H9 (cell line): Measurements from ENCODE around the gene ELMO2. TPM values are rescaled to one million over a fixed set of nuclear protein-coding genes. Genes with fewer than 3 reads are reported as not detected.

Experiments used
- DNase-seq: peaks from one replicate; pipeline ENCODE4 v3.0.0-alpha.2; 2017
- H2AFZ ChIP-seq: one replicate; pipeline ENCODE4 v1.6.1; 2013; ENCODE audit warnings: mild to moderate bottlenecking, low read length, control low read depth, moderate library complexity
- H2AK5ac ChIP-seq: 2 replicates; pipeline ENCODE4 v1.6.1; 2013; ENCODE audit warnings: low read length, control low read depth, mixed read lengths; ENCODE audit not compliant: insufficient read length
- H2BK120ac ChIP-seq: one replicate; pipeline ENCODE4 v1.6.1; 2013; ENCODE audit warnings: low read depth, mild to moderate bottlenecking, low read length, control low read depth, inconsistent platforms; ENCODE audit not compliant: poor library complexity, severe bottlenecking
- H2BK12ac ChIP-seq: 2 replicates; pipeline ENCODE4 v1.6.1; 2013; ENCODE audit warnings: low read length, control low read depth, mixed read lengths, low read depth; ENCODE audit not compliant: insufficient read length
- H2BK15ac ChIP-seq: 2 replicates; pipeline ENCODE4 v1.6.1; 2013; ENCODE audit warnings: low read depth, low read length, control low read depth
- H2BK20ac ChIP-seq: one replicate; pipeline ENCODE4 v1.6.1; 2013; ENCODE audit warnings: low read depth, mild to moderate bottlenecking, low read length, control low read depth, inconsistent platforms; ENCODE audit not compliant: poor library complexity, severe bottlenecking
- H2BK5ac ChIP-seq: 2 replicates; pipeline ENCODE4 v1.6.1; 2013; ENCODE audit warnings: low read length, control low read depth, mixed read lengths; ENCODE audit not compliant: insufficient read length
- H3K14ac ChIP-seq: 2 replicates; pipeline ENCODE4 v1.6.1; 2013; ENCODE audit warnings: low read length, control low read depth; ENCODE audit not compliant: insufficient read depth
- H3K18ac ChIP-seq: 2 replicates; pipeline ENCODE4 v1.6.1; 2013; ENCODE audit warnings: low read depth, mild to moderate bottlenecking, mixed read lengths, low read length, control low read depth; ENCODE audit not compliant: insufficient read length
- H3K23ac ChIP-seq: 2 replicates; pipeline ENCODE4 v1.6.1; 2013; ENCODE audit warnings: low read length, control low read depth, mixed read lengths, low read depth; ENCODE audit not compliant: insufficient read length
- H3K23me2 ChIP-seq: 2 replicates; pipeline ENCODE4 v1.6.1; 2013; ENCODE audit warnings: low read depth, mild to moderate bottlenecking, mixed read lengths, low read length, control low read depth; ENCODE audit not compliant: insufficient read length, poor library complexity, severe bottlenecking
- H3K27ac ChIP-seq: 2 replicates; pipeline ENCODE4 v1.5.1; 2013; ENCODE audit warnings: low read length, control low read depth, mixed read lengths, low read depth; ENCODE audit not compliant: insufficient read length
- H3K27me3 ChIP-seq: 2 replicates; pipeline ENCODE4 v1.6.1; 2013; ENCODE audit warnings: low read length, control low read depth, inconsistent platforms; ENCODE audit not compliant: insufficient read depth
- H3K4ac ChIP-seq: 2 replicates; pipeline ENCODE4 v1.6.1; 2013; ENCODE audit warnings: low read depth, mild to moderate bottlenecking, control low read depth, inconsistent platforms, low read length, moderate library complexity
- H3K4me1 ChIP-seq: 2 replicates; pipeline ENCODE4 v1.6.1; 2013; ENCODE audit warnings: low read length, control low read depth, inconsistent platforms; ENCODE audit not compliant: insufficient read depth
- H3K4me2 ChIP-seq: 2 replicates; pipeline ENCODE4 v1.6.1; 2013; ENCODE audit warnings: low read length, control low read depth, mixed read lengths; ENCODE audit not compliant: insufficient read length, insufficient read depth
- H3K56ac ChIP-seq: 2 replicates; pipeline ENCODE4 v1.6.1; 2013; ENCODE audit warnings: low read depth, mild to moderate bottlenecking, mixed read lengths, low read length, control low read depth; ENCODE audit not compliant: insufficient read length
- H3K79me1 ChIP-seq: 2 replicates; pipeline ENCODE4 v1.6.1; 2013; ENCODE audit warnings: low read depth, mild to moderate bottlenecking, moderate library complexity, low read length, control low read depth, inconsistent platforms; ENCODE audit not compliant: insufficient read depth, poor library complexity, severe bottlenecking
- H3K79me2 ChIP-seq: 2 replicates; pipeline ENCODE4 v1.6.1; 2013; ENCODE audit warnings: low read length, control low read depth, inconsistent platforms; ENCODE audit not compliant: insufficient read depth
- H3K9ac ChIP-seq: 2 replicates; pipeline ENCODE4 v1.6.1; 2013; ENCODE audit warnings: low read length, control low read depth, mixed read lengths; ENCODE audit not compliant: insufficient read length; ENCODE audit errors: extremely low read depth
- H3K9me3 ChIP-seq: one replicate; pipeline ENCODE4 v1.6.1; 2013; ENCODE audit warnings: low read depth, low read length, inconsistent platforms; ENCODE audit not compliant: control insufficient read depth
- H3T11ph ChIP-seq: one replicate; pipeline ENCODE4 v1.6.1; 2013; ENCODE audit warnings: mild to moderate bottlenecking, low read length, control low read depth, inconsistent platforms
- H4K20me1 ChIP-seq: one replicate; pipeline ENCODE4 v1.6.1; 2013; ENCODE audit not compliant: control insufficient read depth, insufficient read length, insufficient read depth
- H4K5ac ChIP-seq: 2 replicates; pipeline ENCODE4 v1.6.1; 2013; ENCODE audit warnings: low read depth, mild to moderate bottlenecking, mixed read lengths, low read length, control low read depth; ENCODE audit not compliant: insufficient read length
- H4K8ac ChIP-seq: replicated peaks from 2 replicates; pipeline ENCODE4 v1.6.1; 2013; ENCODE audit warnings: low read length, control low read depth, mixed read lengths, low read depth; ENCODE audit not compliant: insufficient read length
- H4K91ac ChIP-seq: 2 replicates; pipeline ENCODE4 v1.6.1; 2013; ENCODE audit warnings: low read depth, mild to moderate bottlenecking, moderate library complexity, mixed read lengths, low read length, control low read depth; ENCODE audit not compliant: insufficient read length
- H3K27ac Mint-ChIP-seq, 3 experiments: 2 replicates in 2 of 3; 3 replicates in 1 of 3; pipeline ENCODE4 v1.8.0; 2020 to 2021; ENCODE audit warnings: mixed read lengths in 3 of 3, mild to moderate bottlenecking in 1 of 3, moderate library complexity in 1 of 3
- H3K27me3 Mint-ChIP-seq: 2 replicates; pipeline ENCODE4 v1.8.0; 2021; ENCODE audit warnings: low read depth, mild to moderate bottlenecking, moderate library complexity, mixed read lengths
- H3K36me3 Mint-ChIP-seq, 3 experiments: 2 replicates in 2 of 3; 3 replicates in 1 of 3; pipeline ENCODE4 v1.8.0; 2020 to 2021; ENCODE audit warnings: low read depth in 3 of 3, mixed read lengths in 3 of 3; ENCODE audit not compliant: insufficient read depth in 1 of 3
- H3K4me1 Mint-ChIP-seq, 2 experiments: 2 replicates each; pipeline ENCODE4 v1.8.0; 2020; ENCODE audit warnings: mixed read lengths in 2 of 2
- H3K4me3 Mint-ChIP-seq, 2 experiments: 2 replicates in 1 of 2; 3 replicates in 1 of 2; pipeline ENCODE4 v1.8.0; 2020 to 2021; ENCODE audit warnings: mild to moderate bottlenecking in 2 of 2, mixed read lengths in 2 of 2, moderate library complexity in 1 of 2
- H3K9me3 Mint-ChIP-seq, 2 experiments: 2 replicates in 1 of 2; 3 replicates in 1 of 2; pipeline ENCODE4 v1.8.0; 2020; ENCODE audit warnings: mild to moderate bottlenecking in 2 of 2, mixed read lengths in 2 of 2, moderate library complexity in 1 of 2
- CTCF ChIP-seq: fragments of 200-600 bp; sonication (generic); conservative IDR thresholded peaks from 3 replicates; pipeline ENCODE4 v1.8.0; 2021; ENCODE audit warnings: antibody characterized with exemption, mild to moderate bottlenecking
- WGBS: extraction: QIAGEN DNeasy Blood & Tissue Kit; methylation state at CpG from one replicate; pipeline ENCODE4 v1.1.7; 2013; ENCODE audit warnings: missing lambda C conversion rate, low lambda C conversion rate, mixed read lengths; ENCODE audit not compliant: insufficient read length; ENCODE audit errors: extremely low coverage; 5-methylcytosine and 5-hydroxymethylcytosine counted together
- total RNA-seq: library from RNA; stranded (reverse); gene quantifications from 2 replicates; pipeline ENCODE4 v1.2.1, GENCODE V29; 2021

Gene ELMO2
- total RNA-seq, 1 experiment from 2014 or later, result 32.5 TPM

- H3K27ac ChIP-seq, result no peak overlapping the region
Measured at GRCh38 chr20:46342010-46342378, 64.4 kb downstream of the ELMO2 start.

More at GRCh38 chr20:46342010-46342378, 64.4 kb downstream of the ELMO2 start:
- H4K91ac ChIP-seq, result no peak overlapping the region
- H2AFZ ChIP-seq, result no peak overlapping the region
- TF ChIP-seq CTCF, result no peak
- H4K20me1 ChIP-seq, result no peaks in the 10 kb centered on the region
- no peak overlapping the region for H2BK20ac ChIP-seq
- no peak overlapping the region for H3K23ac ChIP-seq
- H3K36me3 Mint-ChIP-seq, result peaks cover 0 to 6% (median 3%) of the 10 kb centered on the region in 3 experiments; a peak in 3 of 7 replicates
- no peaks in the 10 kb centered on the region for H3K79me2 ChIP-seq
- H3K18ac ChIP-seq, result no peak overlapping the region
- no peak overlapping the region; the same call in 1 of the 2 replicates for H3K14ac ChIP-seq
- H3K23me2 ChIP-seq, result no peaks in the 10 kb centered on the region
- no peak overlapping the region for H3K27ac Mint-ChIP-seq
- no peak overlapping the region for H4K8ac ChIP-seq
- no peak overlapping the region for H4K5ac ChIP-seq
- H3K4me3 Mint-ChIP-seq, result no peak overlapping the region
- no CpG with 5 or more reads among the region's 9 CpGs for WGBS
- H3K9ac ChIP-seq, result no peak overlapping the region
- H3K9me3 Mint-ChIP-seq, result no peaks in the 10 kb centered on the region
- H3K4me1 Mint-ChIP-seq, result peaks cover 9 to 31% of the 10 kb centered on the region in 2 experiments
- H2BK15ac ChIP-seq, result no peak overlapping the region
- DNase-seq, result no peak
- no peak overlapping the region for H3T11ph ChIP-seq
- H3K4ac ChIP-seq, result no peak overlapping the region
- H3K27me3 Mint-ChIP-seq, result peaks cover 72% of the 10 kb centered on the region
- no peak overlapping the region for H2BK120ac ChIP-seq
- no peak overlapping the region for H2BK12ac ChIP-seq
- H3K56ac ChIP-seq, result no peak overlapping the region
- H3K79me1 ChIP-seq, result no peaks in the 10 kb centered on the region
- no peaks in the 10 kb centered on the region; the same call in 1 of the 2 replicates for H3K27me3 ChIP-seq
- no peaks in the 10 kb centered on the region for H3K9me3 ChIP-seq
- H2AK5ac ChIP-seq, result no peak overlapping the region
- no peaks in the 10 kb centered on the region for H3K4me1 ChIP-seq
- H3K4me2 ChIP-seq, result no peak overlapping the region
- no peak overlapping the region for H2BK5ac ChIP-seq
